ENCODE measurements around the gene ZNF783. TPM values are rescaled to one million over a fixed set of nuclear protein-coding genes. Genes with fewer than 3 reads are reported as not detected.

ZNF783 gene
- total RNA-seq, 1 donor: 8.5 TPM

DNA sequence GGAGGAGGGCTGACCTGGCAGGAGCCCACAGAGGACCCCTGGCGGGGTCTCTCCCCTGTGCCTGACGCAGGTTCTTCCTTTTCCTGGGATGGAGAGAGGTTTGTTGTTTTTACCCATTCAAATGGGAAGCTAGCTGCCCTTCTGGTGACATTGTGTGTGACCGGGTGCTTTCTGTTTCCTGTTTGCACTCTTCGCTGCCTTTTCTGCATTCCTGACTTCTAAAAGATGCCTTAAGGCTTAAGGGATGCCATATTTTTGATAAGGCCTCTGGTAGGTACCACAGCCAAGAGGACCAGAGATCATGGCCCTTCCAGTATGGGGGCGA, 20.3 kb downstream of the ZNF783 start:
- H3K4me3 ChIP-seq (ENCODE audit: low read length): no peak overlapping the region
- no peaks in the 10 kb centered on the region for H3K27me3 ChIP-seq (ENCODE audit: insufficient read depth, low read length)
- no peaks in the 10 kb centered on the region for H3K9me3 ChIP-seq (ENCODE audit: low read depth, low read length)
- H3K4me1 ChIP-seq (ENCODE audit: insufficient read depth, low read length): peaks cover 28% of the 10 kb centered on the region

- Histone ChIP-seq H3K4me1 (ENCODE audit: insufficient read depth, low read length) (peaks cover 28% of the 10 kb centered on the region), H3K27me3 (ENCODE audit: insufficient read depth, low read length) (no peaks in the 10 kb centered on the region), H3K4me3 (ENCODE audit: low read length) (no peak overlapping the region), H3K9me3 (ENCODE audit: low read depth, low read length) (no peaks in the 10 kb centered on the region)
Observed at GRCh38 chr7:149283321-149283720, 21.3 kb downstream of the ZNF783 start.

DNA sequence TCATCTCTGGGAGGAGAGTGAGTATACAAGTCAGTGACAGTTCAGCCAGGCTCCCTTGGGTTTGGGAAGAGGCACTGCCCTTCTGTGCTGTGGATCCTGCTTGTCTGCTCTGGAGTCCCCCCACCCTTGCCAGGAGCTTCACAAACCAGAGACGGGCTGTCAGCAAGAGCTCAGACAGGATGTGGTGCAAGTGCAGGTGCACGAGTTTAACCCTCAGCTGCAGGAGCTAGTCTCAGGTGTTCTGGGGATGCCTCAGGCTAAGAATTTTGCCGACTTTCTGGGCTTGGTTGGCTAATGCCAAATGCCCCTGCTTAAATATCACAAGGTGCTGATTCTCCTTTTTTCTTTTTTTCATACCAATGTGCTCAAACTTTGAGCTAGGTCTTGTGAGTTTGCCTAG, 22.3 kb downstream of the ZNF783 start:
- no peaks in the 10 kb centered on the region for H3K9me3 ChIP-seq (ENCODE audit: low read depth, low read length)
- H3K27me3 ChIP-seq (ENCODE audit: insufficient read depth, low read length): no peaks in the 10 kb centered on the region
- no peak overlapping the region for H3K4me3 ChIP-seq (ENCODE audit: low read length)
- H3K4me1 ChIP-seq (ENCODE audit: insufficient read depth, low read length): peaks cover 28% of the 10 kb centered on the region

DNA sequence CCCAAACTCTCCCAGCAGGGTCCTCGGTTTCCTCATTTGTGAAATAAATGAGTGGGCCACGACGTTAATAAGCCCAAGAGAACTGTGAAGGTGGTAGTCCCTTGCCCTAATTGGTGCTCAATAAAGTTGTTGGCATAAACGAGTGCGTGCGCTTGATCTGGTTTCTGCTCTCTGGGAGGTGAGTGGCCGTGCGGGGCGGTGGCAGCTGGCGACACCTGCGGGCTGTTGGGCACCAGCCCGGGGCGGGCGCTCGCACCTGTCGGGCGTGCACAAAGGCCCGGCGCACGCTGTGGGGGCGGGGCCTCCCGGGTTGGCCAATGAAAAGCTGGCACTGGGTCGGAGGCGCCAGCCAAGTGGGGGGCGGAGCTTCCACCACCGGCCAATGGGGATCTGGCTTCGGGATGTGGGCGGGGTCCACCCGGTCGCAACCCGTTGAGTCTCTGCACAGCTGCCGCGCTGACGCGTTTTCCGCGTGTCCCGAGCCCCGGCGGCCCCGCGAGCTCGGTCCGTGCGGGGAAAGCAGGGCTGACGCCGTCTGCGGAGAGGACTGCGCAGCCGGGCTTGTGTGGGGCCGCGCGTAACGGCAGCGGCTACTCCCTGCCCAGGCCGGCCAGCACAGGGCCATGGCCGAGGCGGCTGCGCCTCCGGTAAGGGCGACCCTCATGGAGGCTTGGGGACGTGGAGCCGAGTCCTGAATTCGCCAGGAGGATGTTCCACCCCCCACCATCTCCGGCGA, 23.0 kb downstream of the ZNF783 start:
- H3K4me3 ChIP-seq (ENCODE audit: low read length): peak overlapping the region; percentile 42
- no peaks in the 10 kb centered on the region for H3K9me3 ChIP-seq (ENCODE audit: low read depth, low read length)
- peaks cover 28% of the 10 kb centered on the region for H3K4me1 ChIP-seq (ENCODE audit: insufficient read depth, low read length)
- H3K27me3 ChIP-seq (ENCODE audit: insufficient read depth, low read length): no peaks in the 10 kb centered on the region

- peak overlapping the region; percentile 42 for H3K4me3 ChIP-seq (ENCODE audit: low read length)
- H3K27me3 ChIP-seq (ENCODE audit: insufficient read depth, low read length): no peaks in the 10 kb centered on the region
- peaks cover 28% of the 10 kb centered on the region for H3K4me1 ChIP-seq (ENCODE audit: insufficient read depth, low read length)
Observed at GRCh38 chr7:149285603-149286002, 23.6 kb downstream of the ZNF783 start.

DNA sequence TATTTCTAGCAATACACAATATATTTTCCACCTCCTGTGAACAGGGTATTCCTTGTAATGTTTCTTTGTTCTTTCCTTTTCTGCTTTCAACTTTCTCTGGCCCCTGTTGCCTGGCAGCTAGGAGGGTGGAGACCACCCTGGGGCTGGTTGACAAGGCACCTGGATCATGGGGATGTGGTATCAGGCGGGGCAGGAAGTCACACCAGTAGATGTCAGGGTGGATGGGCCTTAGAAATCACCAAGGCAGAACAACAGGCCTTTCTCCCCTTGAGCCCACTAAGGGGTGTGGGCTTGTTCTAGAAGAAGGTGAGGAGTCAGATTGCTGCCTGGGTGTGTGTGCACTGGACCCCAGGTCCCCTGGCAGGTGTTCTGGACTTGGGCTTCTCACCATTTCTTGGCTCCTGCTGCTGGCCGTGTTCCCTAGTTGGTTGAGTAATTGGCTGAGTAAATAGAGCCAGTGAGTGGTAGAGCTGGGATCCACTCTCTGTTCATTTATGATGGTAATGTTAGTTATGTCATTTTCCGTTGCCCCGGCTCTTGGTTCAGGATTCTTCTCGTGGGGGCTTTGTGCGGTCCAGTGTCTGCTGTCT, 24.9 kb downstream of the ZNF783 start:
- no peak overlapping the region for H3K4me3 ChIP-seq (ENCODE audit: low read length)
- H3K27me3 ChIP-seq (ENCODE audit: insufficient read depth, low read length): no peaks in the 10 kb centered on the region
- H3K4me1 ChIP-seq (ENCODE audit: insufficient read depth, low read length): peaks cover 28% of the 10 kb centered on the region
- H3K9me3 ChIP-seq (ENCODE audit: low read depth, low read length): no peaks in the 10 kb centered on the region

More at GRCh38 chr7:149285603-149286002, 23.6 kb downstream of the ZNF783 start:
- H3K9me3 ChIP-seq (ENCODE audit: low read depth, low read length): no peaks in the 10 kb centered on the region

DNA sequence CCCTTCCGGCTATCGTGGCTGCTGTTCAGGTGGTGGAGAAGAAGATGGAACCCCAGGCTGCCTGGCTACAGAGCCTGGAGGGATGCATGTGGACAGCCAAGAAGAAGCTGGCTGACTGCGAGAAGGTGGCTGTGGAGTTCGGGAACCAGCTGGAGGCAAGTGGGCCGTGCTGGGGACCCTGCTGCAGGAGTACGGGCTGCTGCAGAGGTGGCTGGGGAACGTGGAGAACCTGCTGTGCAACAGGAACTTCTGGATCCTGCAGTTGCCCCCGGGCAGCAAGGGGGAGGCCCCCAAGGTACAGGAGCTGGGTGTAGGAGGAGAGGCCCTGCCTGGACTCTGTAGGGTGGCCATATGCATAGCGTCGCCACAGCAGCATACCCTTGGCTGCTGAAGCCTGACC, 25.6 kb downstream of the ZNF783 start:
- no peak overlapping the region for H3K4me3 ChIP-seq (ENCODE audit: low read length)
- H3K4me1 ChIP-seq (ENCODE audit: insufficient read depth, low read length): peaks cover 28% of the 10 kb centered on the region
- no peaks in the 10 kb centered on the region for H3K27me3 ChIP-seq (ENCODE audit: insufficient read depth, low read length)
- no peaks in the 10 kb centered on the region for H3K9me3 ChIP-seq (ENCODE audit: low read depth, low read length)

DNA sequence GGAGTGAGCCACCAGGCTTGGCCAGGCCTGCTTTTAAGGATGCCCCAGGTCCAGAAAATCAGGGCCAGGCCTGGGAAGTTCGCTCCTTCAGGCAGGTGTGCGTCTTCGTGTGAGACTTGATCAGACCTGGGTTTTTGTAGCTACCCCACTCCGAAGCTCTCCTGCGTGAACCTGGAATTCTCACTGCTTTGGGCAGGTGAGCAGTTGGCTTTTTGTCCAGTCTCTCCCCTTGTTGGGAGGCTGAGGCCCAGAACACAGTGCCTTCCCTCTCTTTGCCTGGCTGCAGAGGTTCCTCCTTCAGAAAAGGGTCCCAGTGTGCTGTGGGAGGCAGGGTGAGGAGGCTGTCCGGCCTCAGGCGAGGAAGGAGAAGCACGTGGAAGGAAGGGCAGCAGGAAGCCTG, 27.3 kb downstream of the ZNF783 start:
- Histone ChIP-seq H3K4me1 (ENCODE audit: insufficient read depth, low read length) (peaks cover 23% of the 10 kb centered on the region), H3K27me3 (ENCODE audit: insufficient read depth, low read length) (no peaks in the 10 kb centered on the region), H3K9me3 (ENCODE audit: low read depth, low read length) (no peaks in the 10 kb centered on the region), H3K4me3 (ENCODE audit: low read length) (no peak overlapping the region)

DNA sequence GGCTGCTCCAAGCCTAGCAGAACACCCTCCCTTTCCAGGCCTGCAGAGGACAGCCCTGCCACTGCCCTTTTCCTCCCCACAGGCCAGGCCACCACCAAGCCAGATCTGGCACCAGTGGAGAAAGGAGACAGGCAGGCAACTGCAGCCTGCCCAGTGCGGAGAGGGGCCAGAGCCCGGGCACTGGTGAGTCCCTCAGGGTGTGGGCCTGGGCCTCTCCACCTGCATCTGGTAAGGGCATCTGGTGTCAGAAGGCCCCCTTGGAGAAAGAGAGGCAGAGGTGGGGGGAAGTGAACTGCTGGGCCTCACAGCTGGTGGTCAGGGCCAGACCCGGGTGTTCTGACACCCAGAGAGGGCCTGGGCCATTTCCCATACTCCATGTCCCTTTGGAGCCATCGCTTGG, 27.9 kb downstream of the ZNF783 start:
- Histone ChIP-seq H3K4me1 (ENCODE audit: insufficient read depth, low read length) (peaks cover 17% of the 10 kb centered on the region), H3K9me3 (ENCODE audit: low read depth, low read length) (no peaks in the 10 kb centered on the region), H3K27me3 (ENCODE audit: insufficient read depth, low read length) (no peaks in the 10 kb centered on the region), H3K4me3 (ENCODE audit: low read length) (no peak overlapping the region)

DNA sequence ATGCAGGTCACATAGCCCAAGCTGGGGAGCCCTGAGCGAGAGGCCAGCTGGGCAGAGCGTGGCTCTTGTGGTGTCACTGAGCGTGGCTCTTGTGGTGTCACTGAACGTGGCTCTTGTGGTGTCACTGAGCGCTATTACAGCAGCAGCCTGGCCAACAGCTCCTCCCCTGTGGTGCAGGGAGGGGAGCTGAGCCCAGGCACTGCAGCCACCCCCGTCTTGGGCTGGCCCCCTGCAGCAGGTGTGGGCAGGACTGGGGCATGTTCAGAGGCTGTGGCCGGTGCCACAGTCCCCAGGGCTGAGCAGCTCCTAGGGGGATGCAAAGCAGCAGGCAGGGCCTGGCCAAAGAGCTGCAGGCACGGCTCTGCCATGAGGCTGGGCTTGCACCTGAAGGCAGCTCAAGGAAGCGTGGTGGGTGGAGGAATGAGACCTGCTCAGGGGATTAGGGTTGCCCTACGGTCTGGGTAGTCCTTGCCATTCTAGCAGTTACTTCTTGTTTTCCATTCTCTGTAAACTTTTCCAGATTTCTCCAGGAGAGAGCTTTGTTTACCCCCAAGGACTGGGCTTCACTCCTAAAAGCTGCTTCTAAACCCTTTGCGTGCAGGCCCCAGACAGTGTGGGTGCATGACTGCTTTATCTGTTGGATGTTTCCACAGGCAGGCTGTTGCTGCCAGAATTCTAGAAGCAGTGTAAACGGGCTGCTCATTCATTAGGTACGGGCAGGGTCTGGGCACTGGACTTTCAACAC, 29.2 kb downstream of the ZNF783 start:
- Histone ChIP-seq H3K27me3 (ENCODE audit: insufficient read depth, low read length) (no peaks in the 10 kb centered on the region), H3K9me3 (ENCODE audit: low read depth, low read length) (no peaks in the 10 kb centered on the region), H3K4me3 (ENCODE audit: low read length) (no peak overlapping the region), H3K4me1 (ENCODE audit: insufficient read depth, low read length) (peaks cover 5% of the 10 kb centered on the region)

- H3K4me3 ChIP-seq (ENCODE audit: low read length): no peak overlapping the region
- H3K9me3 ChIP-seq (ENCODE audit: low read depth, low read length): no peaks in the 10 kb centered on the region
- peaks cover 2% of the 10 kb centered on the region for H3K4me1 ChIP-seq (ENCODE audit: insufficient read depth, low read length)
- no peaks in the 10 kb centered on the region for H3K27me3 ChIP-seq (ENCODE audit: insufficient read depth, low read length)
Observed at GRCh38 chr7:149291781-149292461, 29.9 kb downstream of the ZNF783 start.

GRCh38 chr7:149292462-149292823, 30.4 kb downstream of the ZNF783 start:
- Histone ChIP-seq H3K4me3 (ENCODE audit: low read length) (no peak overlapping the region), H3K4me1 (ENCODE audit: insufficient read depth, low read length) (no peaks in the 10 kb centered on the region), H3K27me3 (ENCODE audit: insufficient read depth, low read length) (no peaks in the 10 kb centered on the region), H3K9me3 (ENCODE audit: low read depth, low read length) (no peaks in the 10 kb centered on the region)

DNA sequence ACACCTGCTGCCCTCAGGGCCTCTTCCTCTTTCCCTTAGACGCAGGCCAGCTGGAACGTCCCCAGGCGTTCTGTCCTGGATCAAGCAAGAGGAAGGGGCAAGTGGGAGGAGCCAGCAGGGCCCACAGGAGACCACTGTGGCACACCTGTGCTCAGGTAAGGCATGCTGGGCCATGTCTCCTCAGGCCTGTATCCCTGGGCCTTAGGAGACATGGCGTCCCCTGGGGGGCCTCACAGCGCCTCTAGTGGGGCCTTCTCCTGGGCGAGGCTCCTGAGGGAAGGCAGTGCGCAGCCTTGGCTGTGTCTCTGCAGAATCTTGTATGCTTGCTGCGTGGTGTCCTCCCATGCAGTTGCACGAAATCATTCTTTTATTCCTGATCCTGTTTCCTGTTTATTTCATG, 31.3 kb downstream of the ZNF783 start:
- H3K4me1 ChIP-seq (ENCODE audit: insufficient read depth, low read length): no peaks in the 10 kb centered on the region
- no peak overlapping the region for H3K4me3 ChIP-seq (ENCODE audit: low read length)
- H3K27me3 ChIP-seq (ENCODE audit: insufficient read depth, low read length): no peaks in the 10 kb centered on the region
- no peaks in the 10 kb centered on the region for H3K9me3 ChIP-seq (ENCODE audit: low read depth, low read length)

DNA sequence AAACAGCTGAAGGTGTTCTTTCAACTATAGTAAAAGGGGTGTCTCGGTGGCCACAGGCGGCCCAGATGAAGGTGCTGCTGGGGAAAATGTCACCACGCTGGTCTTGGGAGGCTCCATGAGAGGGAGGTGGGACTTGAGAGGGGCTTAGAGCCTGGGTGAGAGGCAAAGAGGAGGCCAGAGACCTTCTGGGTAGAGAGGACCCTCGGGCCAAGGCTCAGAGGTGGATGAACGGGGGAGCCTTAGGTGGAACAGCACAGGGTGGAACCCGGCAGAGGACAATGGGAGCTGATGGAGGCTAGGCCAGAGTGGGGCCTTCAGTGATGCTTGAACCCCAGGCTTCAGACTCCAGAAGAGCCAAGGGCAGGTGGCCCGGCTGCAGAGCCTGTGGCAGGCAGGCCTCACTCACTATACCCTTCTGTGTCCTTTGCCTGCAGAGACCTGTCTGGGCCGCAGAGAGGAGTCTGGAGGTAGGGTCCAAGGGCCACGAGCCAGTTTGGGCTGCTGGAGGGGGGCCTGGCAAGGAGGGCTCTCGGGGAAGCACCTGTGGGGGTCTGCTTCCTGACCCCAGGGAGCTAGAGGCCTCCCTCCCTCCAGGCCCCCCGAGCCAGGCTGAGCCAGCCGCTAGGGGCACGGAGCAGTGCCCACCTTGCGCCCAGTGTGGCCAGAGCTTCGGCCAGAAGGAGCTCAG, 32.1 kb downstream of the ZNF783 start:
- no peak overlapping the region for H3K4me3 ChIP-seq (ENCODE audit: low read length)
- H3K27me3 ChIP-seq (ENCODE audit: insufficient read depth, low read length): no peaks in the 10 kb centered on the region
- H3K4me1 ChIP-seq (ENCODE audit: insufficient read depth, low read length): no peaks in the 10 kb centered on the region
- H3K9me3 ChIP-seq (ENCODE audit: low read depth, low read length): no peaks in the 10 kb centered on the region
